Ishikawa (cell line): Measurements from ENCODE around the gene DIP2C.

Experiments
- CEBPB ChIP-seq: IDR thresholded peaks from 2 replicates; pipeline ENCODE4 v1.6.1; 2012
- CREB1 ChIP-seq: IDR thresholded peaks from 2 replicates; pipeline ENCODE4 v1.6.1; 2012; ENCODE audit warnings: low read depth
- EGR1 ChIP-seq: IDR thresholded peaks from 2 replicates; pipeline ENCODE4 v1.6.1; 2012
- EP300 ChIP-seq: IDR thresholded peaks from 2 replicates; pipeline ENCODE4 v1.6.1; 2012; ENCODE audit warnings: borderline replicate concordance
- FOXM1 ChIP-seq: IDR thresholded peaks from 2 replicates; pipeline ENCODE4 v1.6.1; 2012; ENCODE audit warnings: low read depth, borderline replicate concordance
- MAX ChIP-seq: IDR thresholded peaks from 2 replicates; pipeline ENCODE4 v1.6.1; 2012
- NFIC ChIP-seq: IDR thresholded peaks from 2 replicates; pipeline ENCODE4 v1.6.1; 2012
- RAD21 ChIP-seq: IDR thresholded peaks from 2 replicates; pipeline ENCODE4 v1.6.1; 2012; ENCODE audit warnings: low read depth
- REST ChIP-seq: IDR thresholded peaks from 2 replicates; pipeline ENCODE4 v1.6.1; 2012; ENCODE audit warnings: low read depth, mild to moderate bottlenecking
- TAF1 ChIP-seq: IDR thresholded peaks from 2 replicates; pipeline ENCODE4 v1.6.1; 2012; ENCODE audit warnings: low read depth, mild to moderate bottlenecking
- TCF12 ChIP-seq: IDR thresholded peaks from 2 replicates; pipeline ENCODE4 v1.6.1; 2012; ENCODE audit warnings: low read depth
- TEAD4 ChIP-seq: IDR thresholded peaks from 2 replicates; pipeline ENCODE4 v1.6.1; 2012
- USF1 ChIP-seq: IDR thresholded peaks from 2 replicates; pipeline ENCODE4 v1.6.1; 2012
- YY1 ChIP-seq: IDR thresholded peaks from 2 replicates; pipeline ENCODE4 v1.6.1; 2012; ENCODE audit warnings: low read depth
- ZBTB7A ChIP-seq: IDR thresholded peaks from 2 replicates; pipeline ENCODE4 v1.6.1; 2012; ENCODE audit warnings: low read depth

The DIP2C gene

GRCh38 chr10:354901-355617 is 334.4 kb downstream of the DIP2C start:
- TF ChIP-seq REST (no peak), EGR1 (no peak), EP300 (no peak), TAF1 (no peak), TCF12 (no peak), ZBTB7A (no peak), FOXM1 (no peak), CREB1 (no peak), MAX (no peak), RAD21 (no peak), NFIC (no peak), YY1 (no peak), USF1 (no peak), TEAD4 (no peak), CEBPB (no peak)

- TF ChIP-seq FOXM1 = no peak
- no peak for TF ChIP-seq EP300
- no peak for TF ChIP-seq YY1
Observed at GRCh38 chr10:352476-353235, 336.8 kb downstream of the DIP2C start.

GRCh38 chr10:351770-352334 is 337.6 kb downstream of the DIP2C start:
- TF ChIP-seq TAF1 = no peak
- no peak for TF ChIP-seq RAD21
- TF ChIP-seq MAX = no peak

GRCh38 chr10:350981-351501 is 338.4 kb downstream of the DIP2C start:
- TF ChIP-seq REST (no peak), EP300 (no peak), CEBPB (no peak), TEAD4 (no peak), EGR1 (no peak), USF1 (no peak), ZBTB7A (no peak)

GRCh38 chr10:349081-349480 is 340.4 kb downstream of the DIP2C start:
- TF ChIP-seq MAX = no peak
- TF ChIP-seq RAD21 = no peak
- no peak for TF ChIP-seq REST
- TF ChIP-seq NFIC = no peak
